Measurements from ENCODE around the gene WNK1.

DNA sequence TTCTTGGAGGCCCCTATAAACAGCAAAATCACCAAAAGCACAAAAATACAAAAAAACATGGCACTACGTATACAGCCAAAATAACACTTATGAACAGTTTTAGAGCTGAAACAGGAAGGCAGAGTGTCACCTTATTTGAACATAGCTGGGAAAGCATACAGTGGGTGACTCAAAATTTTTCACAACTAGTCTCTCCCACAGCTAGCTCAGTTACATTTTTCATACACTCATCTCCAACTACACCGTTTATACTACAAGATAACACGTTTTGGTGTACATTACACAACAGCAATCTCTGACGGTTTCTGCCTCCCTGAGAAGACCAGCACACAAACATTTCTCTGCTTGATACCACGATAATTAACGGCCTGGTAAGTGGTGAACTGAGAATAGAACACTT is 194.3 kb downstream of the WNK1 start:
- TF ChIP-seq, protein P1, sequence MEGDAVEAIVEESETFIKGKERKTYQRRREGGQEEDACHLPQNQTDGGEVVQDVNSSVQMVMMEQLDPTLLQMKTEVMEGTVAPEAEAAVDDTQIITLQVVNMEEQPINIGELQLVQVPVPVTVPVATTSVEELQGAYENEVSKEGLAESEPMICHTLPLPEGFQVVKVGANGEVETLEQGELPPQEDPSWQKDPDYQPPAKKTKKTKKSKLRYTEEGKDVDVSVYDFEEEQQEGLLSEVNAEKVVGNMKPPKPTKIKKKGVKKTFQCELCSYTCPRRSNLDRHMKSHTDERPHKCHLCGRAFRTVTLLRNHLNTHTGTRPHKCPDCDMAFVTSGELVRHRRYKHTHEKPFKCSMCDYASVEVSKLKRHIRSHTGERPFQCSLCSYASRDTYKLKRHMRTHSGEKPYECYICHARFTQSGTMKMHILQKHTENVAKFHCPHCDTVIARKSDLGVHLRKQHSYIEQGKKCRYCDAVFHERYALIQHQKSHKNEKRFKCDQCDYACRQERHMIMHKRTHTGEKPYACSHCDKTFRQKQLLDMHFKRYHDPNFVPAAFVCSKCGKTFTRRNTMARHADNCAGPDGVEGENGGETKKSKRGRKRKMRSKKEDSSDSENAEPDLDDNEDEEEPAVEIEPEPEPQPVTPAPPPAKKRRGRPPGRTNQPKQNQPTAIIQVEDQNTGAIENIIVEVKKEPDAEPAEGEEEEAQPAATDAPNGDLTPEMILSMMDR (IDR thresholded peaks at IDR 0.05): no peak
- no peak for TF ChIP-seq EP300 (IDR thresholded peaks at IDR 0.05)
- no peak for TF ChIP-seq POLR2AphosphoS5 (IDR thresholded peaks at IDR 0.05)
- TF ChIP-seq POLR2A (IDR thresholded peaks at IDR 0.05): no peak
